Measurements from ENCODE around the gene TMPRSS6.
A peak's percentile ranks its signal among the peaks of the same experiment; 100 is the strongest.
"Not testable (repeated sequence)": the region's sequence is repeated elsewhere in the genome, so short reads cannot be mapped to it uniquely, and the experiment has no call there.

TMPRSS6 gene

GRCh38 chr22:37084385-37084784 is 25.1 kb downstream of the TMPRSS6 start:
- no peak for DNase-seq

DNA sequence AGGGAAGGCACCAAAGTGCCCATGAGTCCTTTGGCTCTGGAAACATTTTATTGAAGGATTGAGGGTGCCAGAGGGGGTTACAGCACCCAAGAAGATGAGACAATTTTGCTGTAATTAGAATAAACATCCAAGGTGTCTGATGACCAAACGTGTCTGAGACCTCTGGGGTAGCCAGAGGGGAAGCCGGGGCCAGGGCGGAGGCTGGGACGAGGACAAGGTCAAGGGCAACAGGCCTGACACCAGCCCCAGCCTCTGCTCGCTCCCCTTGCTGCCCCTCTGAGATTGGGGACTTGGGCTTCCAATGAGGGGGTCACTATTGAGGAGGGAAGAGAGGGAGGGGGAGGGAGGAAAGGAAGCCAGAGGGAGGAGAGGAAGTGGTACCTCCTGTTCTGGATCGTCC is 25.6 kb downstream of the TMPRSS6 start:
- DNase-seq = no peak

DNA sequence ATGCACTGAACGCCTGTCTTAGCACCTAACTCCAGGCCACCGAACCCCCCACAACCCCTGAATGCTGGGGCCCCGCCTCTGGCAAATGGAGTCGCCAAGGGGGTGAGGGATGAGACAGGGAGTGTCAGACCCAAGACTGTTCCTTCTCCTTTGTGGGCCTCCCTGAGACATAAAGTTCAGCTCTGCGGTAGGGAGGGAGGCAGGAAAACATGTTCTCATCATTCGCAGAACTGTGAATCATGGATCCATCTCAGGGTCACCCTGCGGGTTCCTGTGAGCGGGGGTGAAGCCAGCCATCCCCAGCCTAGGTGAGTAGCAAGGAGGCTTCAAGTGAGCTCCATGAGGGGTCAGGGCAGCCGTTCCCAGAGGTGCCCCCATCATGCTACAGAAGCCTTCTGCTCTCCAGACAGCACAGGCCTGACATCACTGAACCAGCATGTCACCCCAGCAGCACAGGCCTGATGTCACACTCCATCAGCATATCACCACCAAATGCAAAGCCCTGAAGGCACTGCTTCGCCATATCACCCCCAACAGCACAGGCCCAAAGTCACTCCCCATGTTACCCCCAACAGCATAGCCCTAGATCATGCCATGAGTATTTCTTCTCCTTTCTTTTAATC is 27.2 kb downstream of the TMPRSS6 start:
- DNase-seq = no peak

DNA sequence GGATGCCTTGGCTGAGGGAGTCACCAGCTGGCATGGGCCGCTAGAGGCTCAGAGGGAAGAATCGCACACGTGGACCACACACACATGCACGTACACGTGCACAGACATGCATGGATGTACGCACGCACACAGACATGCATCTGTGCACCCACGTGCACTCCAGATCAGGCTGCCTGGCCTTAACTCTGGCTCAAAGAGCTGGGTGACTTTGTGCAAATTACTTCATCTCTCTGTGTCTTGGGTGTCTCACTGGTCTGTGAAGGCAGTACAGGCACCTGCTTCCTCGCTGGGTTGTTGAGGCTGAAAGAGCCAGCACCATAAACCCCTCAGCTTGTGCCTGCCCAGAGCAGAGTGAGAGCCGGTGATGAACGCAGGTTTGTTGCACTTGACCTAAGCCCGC is 28.7 kb downstream of the TMPRSS6 start:
- DNase-seq = no peak

DNA sequence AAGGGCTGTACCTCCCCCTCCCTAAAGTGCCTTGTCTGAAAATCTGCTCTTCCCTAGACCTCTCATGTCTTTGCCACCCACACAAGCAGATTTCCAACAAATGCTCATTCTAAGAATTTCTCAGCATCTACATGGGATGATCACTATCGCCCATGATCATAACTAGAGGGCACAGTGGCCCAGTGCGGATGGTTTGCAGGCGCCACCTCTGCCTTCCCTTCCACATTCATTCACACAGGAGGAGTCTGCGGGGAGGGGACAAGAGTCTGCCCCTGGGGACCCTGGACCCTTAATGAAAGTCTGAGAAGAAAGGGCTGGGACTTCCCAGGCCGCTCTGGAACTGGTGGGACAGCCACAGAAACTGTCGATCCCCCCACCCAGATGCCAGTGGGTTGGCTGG is 29.1 kb downstream of the TMPRSS6 start:
- DNase-seq = no peak

GRCh38 chr22:37079668-37080171 is 29.8 kb downstream of the TMPRSS6 start:
- DNase-seq = no peak

GRCh38 chr22:37079158-37079557 is 30.4 kb downstream of the TMPRSS6 start:
- DNase-seq = no peak

- peak in 1 of 2 experiments; percentile 39 for DNase-seq
Measured at GRCh38 chr22:37077802-37078448, 31.6 kb downstream of the TMPRSS6 start.

DNA sequence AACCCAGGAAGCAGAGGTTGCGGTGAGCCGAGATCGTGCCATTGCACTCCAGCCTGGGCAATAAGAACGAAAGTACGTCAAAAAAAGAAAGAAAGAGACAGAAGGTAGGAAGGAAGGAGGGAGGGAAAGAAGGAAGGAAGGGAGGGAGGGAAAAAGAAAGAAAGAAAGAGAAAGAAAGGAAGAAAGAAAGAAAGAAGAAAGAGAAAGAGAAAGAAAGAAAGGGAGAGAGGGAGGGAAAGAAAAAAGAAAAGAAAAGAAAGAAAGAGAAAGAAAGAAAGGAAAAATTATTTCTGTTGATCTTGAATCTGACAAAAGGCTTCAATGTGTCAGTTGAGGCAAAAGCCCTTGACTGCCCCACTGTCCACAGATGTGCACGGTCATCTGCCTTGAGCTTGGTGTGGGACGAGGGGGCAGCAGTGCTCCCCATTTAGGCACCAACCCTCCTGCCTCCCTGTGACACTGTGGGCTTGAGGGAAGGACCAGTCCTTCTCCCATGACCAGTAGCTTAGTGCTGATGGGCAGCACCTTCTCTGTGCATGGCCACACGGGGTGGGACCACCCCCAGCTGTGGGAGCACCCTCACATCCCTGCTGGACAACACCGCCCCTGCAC is 33.6 kb downstream of the TMPRSS6 start:
- no peak for DNase-seq

DNA sequence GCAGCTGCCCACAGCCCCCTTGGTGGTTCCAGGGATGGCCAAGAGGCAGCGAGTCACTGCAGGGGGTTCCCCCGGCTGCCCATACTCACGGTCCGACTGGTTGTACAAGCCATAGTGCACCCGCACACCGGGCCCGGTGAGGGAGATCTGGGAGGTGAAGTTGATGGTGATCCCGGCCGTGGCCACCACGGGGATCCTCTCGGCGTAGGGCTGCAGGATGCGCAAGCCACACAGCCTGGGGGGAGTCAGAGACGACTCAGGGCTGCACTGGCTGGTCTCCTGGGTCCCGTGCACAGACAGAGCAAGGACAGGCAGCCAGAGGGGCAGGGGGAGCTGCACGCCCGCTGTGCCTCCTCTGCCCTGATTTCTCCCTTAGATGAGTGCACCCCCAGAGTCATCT is 34.5 kb downstream of the TMPRSS6 start:
- no peak for DNase-seq

- no peak for DNase-seq
Measured at GRCh38 chr22:37074537-37074936, 35.0 kb downstream of the TMPRSS6 start.

- no peak for DNase-seq
Measured at GRCh38 chr22:37072673-37073072, 36.8 kb downstream of the TMPRSS6 start.

- not testable (repeated sequence) for DNase-seq
Measured at GRCh38 chr22:37071850-37072592, 37.5 kb downstream of the TMPRSS6 start.

- DNase-seq = no peak
Measured at GRCh38 chr22:37070744-37071143, 38.8 kb downstream of the TMPRSS6 start.

GRCh38 chr22:37070334-37070733 is 39.2 kb downstream of the TMPRSS6 start:
- DNase-seq = no peak

DNA sequence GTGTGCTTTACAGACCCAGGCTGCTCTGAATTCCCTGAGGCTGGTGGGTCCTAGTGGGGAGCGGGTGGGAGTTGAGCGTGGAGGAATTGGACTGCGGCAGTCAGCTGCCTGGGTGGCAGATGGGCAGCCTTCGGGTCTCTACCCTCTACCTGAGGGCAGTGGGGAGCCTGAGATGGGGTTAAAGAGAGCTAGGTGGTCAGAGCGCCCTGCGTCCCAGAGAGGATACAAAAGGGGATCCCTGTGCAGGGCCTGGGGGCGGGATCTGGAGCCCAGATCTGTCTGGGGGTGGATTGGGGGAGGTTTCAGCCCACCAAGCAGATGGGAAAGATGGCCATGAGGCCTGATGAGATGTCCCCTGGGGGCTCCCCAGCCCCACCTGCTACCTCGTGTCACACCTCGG is 39.8 kb downstream of the TMPRSS6 start:
- no peak for DNase-seq

DNA sequence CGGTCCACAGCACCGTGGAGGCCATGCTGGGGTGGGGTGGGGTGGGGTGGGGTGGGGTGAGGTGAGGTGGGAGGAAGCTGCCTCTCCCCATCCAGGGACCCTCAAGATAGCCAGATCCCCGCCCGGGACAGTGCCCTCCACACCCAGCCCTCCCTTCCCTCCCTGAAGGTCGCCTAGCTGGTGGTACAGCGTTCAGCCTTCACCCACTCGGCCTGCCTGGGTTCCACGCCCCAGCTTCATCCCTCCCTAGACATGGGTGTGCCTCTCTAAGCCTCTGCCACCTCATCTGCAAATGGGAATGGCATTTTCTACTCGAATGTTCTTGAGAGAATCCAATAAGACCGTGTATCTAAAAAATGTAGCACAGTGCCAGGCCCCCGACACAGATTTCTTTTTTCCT is 40.2 kb downstream of the TMPRSS6 start:
- DNase-seq = no peak

- no peak for DNase-seq
Measured at GRCh38 chr22:37068859-37069258, 40.7 kb downstream of the TMPRSS6 start.

GRCh38 chr22:37067428-37067827 is 42.1 kb downstream of the TMPRSS6 start:
- DNase-seq = no peak

DNA sequence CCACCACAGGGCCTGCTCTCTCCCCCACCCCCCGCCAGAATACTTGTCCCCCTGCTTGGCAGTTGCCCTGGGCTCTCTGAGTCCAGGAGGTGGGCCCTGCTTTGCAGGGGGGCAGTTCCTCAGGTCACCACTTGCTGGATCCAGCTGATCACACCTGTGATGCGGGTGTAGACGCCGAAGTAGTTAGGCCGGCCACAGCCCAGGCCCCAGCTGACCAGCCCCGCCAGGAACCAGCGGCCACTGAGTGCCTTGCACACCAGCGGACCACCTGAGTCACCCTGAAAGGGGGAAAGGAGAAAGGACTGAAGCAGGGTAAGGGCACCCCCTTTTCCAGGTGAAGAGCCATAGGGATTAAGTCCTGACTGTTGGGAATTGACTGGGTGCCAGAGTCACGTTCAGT is 43.6 kb downstream of the TMPRSS6 start:
- DNase-seq = no peak

DNA sequence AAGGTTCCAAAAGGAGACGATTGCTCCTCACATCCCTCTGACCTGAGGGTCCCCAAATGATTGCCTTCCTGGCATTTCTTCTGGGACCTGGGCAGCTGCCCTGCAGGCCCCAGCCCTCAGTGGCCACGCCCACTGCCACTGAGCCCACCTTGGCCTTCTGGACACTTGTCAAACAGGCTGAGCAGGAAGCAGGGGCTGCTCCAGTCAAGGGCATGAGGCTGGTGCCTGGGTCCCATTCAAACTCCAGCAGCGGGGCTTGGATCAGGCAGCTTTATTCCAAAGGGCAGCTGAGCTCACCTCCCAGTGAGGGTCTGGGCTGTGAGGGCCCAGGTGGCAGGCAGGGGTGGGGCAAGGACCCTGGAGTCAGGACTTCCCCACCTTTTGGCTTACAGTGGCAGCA is 44.3 kb downstream of the TMPRSS6 start:
- no peak for DNase-seq

DNA sequence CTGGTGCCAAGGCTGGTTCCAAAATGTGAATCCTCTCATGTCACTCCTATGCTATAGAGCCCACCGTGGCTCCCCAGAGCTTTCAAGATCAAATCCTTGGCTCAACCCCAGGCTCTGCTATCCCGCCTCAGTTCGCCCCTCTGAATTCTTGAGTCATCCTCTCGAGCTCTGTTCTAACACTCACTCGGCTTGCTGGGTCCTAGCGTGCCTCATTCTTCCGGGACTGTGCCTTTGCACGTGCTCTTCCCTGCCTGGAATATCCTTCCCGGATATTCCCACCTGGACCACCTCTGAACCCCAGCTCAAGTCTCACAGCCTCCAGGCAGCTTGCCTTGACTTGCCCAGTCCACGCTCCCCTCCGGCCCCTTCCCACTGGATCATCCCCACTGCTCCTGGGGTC is 45.0 kb downstream of the TMPRSS6 start:
- no peak for DNase-seq
